Neural progenitor cell (in vitro differentiated cells): ENCODE results near the gene LSM14B. TPM values are rescaled to one million over a fixed set of nuclear protein-coding genes. Genes with fewer than 3 reads are reported as not detected.

Source experiments
- DNase-seq: peaks from one replicate; pipeline ENCODE4 v3.0.0-alpha.2; 2016; ENCODE audit warnings: low spot score
- H2AFZ ChIP-seq: fragments of 200-600 bp; sonication (generic); replicated peaks from 2 replicates; pipeline ENCODE4 v1.6.1; 2016; ENCODE audit warnings: antibody characterized with exemption
- H3F3A ChIP-seq: fragments of 200-600 bp; sonication (generic); 2 replicates; pipeline ENCODE4 v1.6.1; 2016; ENCODE audit warnings: antibody characterized with exemption, low read depth
- H3K27ac ChIP-seq: fragments of 200-600 bp; sonication (generic); 2 replicates; pipeline ENCODE4 v1.5.1; 2016; ENCODE audit warnings: mild to moderate bottlenecking
- H3K27me3 ChIP-seq: fragments of 200-600 bp; sonication (generic); 2 replicates; pipeline ENCODE4 v1.6.1; 2016; ENCODE audit warnings: mild to moderate bottlenecking, moderate library complexity
- H3K36me3 ChIP-seq: fragments of 200-600 bp; sonication (generic); 2 replicates; pipeline ENCODE4 v1.5.1; 2016
- H3K4me1 ChIP-seq: fragments of 200-600 bp; sonication (generic); 2 replicates; pipeline ENCODE4 v1.6.1; 2016; ENCODE audit warnings: mixed run types
- H3K4me2 ChIP-seq: fragments of 200-600 bp; sonication (generic); 2 replicates; pipeline ENCODE4 v1.6.1; 2016
- H3K4me3 ChIP-seq: fragments of 200-600 bp; sonication (generic); 2 replicates; pipeline ENCODE4 v1.5.1; 2016
- H3K79me2 ChIP-seq: fragments of 200-600 bp; sonication (generic); 2 replicates; pipeline ENCODE4 v1.6.1; 2016; ENCODE audit warnings: low read depth
- H3K9ac ChIP-seq: fragments of 200-600 bp; sonication (generic); 2 replicates; pipeline ENCODE4 v1.6.1; 2016
- H3K9me3 ChIP-seq: fragments of 200-600 bp; sonication (generic); 2 replicates; pipeline ENCODE4 v1.5.1; 2016; ENCODE audit warnings: low read depth
- H4K20me1 ChIP-seq: fragments of 200-600 bp; sonication (generic); 2 replicates; pipeline ENCODE4 v1.6.1; 2016; ENCODE audit warnings: low read depth
- H3K27ac Mint-ChIP-seq: 3 replicates; pipeline ENCODE4 v1.8.0; 2021; ENCODE audit warnings: mixed read lengths
- H3K27me3 Mint-ChIP-seq: 2 replicates; pipeline ENCODE4 v1.8.0; 2022; ENCODE audit warnings: low read depth, mild to moderate bottlenecking, inconsistent platforms, moderate library complexity, mixed read lengths; ENCODE audit not compliant: insufficient read depth
- H3K36me3 Mint-ChIP-seq: 3 replicates; pipeline ENCODE4 v1.8.0; 2021; ENCODE audit warnings: mixed read lengths
- H3K4me1 Mint-ChIP-seq: 3 replicates; pipeline ENCODE4 v1.8.0; 2021; ENCODE audit warnings: mixed read lengths
- H3K4me3 Mint-ChIP-seq: 3 replicates; pipeline ENCODE4 v1.8.0; 2021; ENCODE audit warnings: mild to moderate bottlenecking, moderate library complexity, mixed read lengths
- H3K9me3 Mint-ChIP-seq: 3 replicates; pipeline ENCODE4 v1.8.0; 2020; ENCODE audit warnings: mixed read lengths
- EZH2 ChIP-seq: fragments of 200-600 bp; sonication (generic); IDR thresholded peaks from 2 replicates; pipeline ENCODE4 v1.6.1; 2017; ENCODE audit warnings: antibody characterized with exemption, mild to moderate bottlenecking, moderate library complexity
- EZH2phosphoT487 ChIP-seq: fragments of 200-600 bp; sonication (generic); IDR thresholded peaks from 2 replicates; pipeline ENCODE4 v1.6.1; 2017; ENCODE audit warnings: antibody characterized with exemption
- total RNA-seq: library from RNA; depleted of rRNA; stranded (reverse); fragments of >200 nt; gene quantifications from 2 replicates; pipeline ENCODE4 v1.2.3, GENCODE V29; 2015; ENCODE audit warnings: low replicate concordance
- TF ChIP-seq, protein P1 (sequence below): fragments of 200-600 bp; sonication (generic); IDR thresholded peaks from 2 replicates; pipeline ENCODE4 v1.5.1; 2017; ENCODE audit warnings: antibody characterized with exemption, mild to moderate bottlenecking

The LSM14B gene
- total RNA-seq, 1 donor from 2014 or later, result 52.6 TPM

- H3K79me2 ChIP-seq, result peaks cover 65% of the 10 kb centered on the region
Observed at GRCh38 chr20:62157387-62158087, 35.3 kb downstream of the LSM14B start.

DNA sequence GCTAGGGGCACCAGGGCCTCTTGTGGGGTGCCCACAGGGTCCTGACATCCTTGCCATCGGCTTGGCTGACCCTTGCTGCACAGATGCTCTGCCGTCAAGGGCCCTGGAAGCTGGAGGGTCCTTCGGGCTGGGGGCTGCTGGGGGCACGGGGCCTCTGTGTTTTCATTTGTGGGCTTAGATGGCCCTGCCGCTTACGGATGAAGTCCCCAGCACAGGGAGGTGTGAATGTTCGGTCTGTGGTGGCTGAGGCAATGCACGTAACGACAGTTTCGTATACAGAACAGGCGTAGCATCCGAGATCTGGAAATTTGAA, 35.8 kb downstream of the LSM14B start:
- H4K20me1 ChIP-seq, result peaks cover 55% of the 10 kb centered on the region
- H2AFZ ChIP-seq, result no peak overlapping the region
- H3K27me3 ChIP-seq, result no peaks in the 10 kb centered on the region
- H3K4me3 ChIP-seq, result no peak overlapping the region
- Mint-ChIP-seq H3K9me3 (peaks cover 6% of the 10 kb centered on the region), H3K27me3 (peaks cover 8% of the 10 kb centered on the region), H3K27ac (no peak overlapping the region), H3K4me1 (peaks cover 11% of the 10 kb centered on the region), H3K36me3 (peaks cover 24% of the 10 kb centered on the region), H3K4me3 (no peak overlapping the region)
- no peaks in the 10 kb centered on the region for H3K36me3 ChIP-seq
- H3K4me2 ChIP-seq, result no peak overlapping the region
- no peak overlapping the region for H3K9ac ChIP-seq
- no peaks in the 10 kb centered on the region for H3K9me3 ChIP-seq
- H3F3A ChIP-seq, result no peaks in the 10 kb centered on the region
- peaks cover 7% of the 10 kb centered on the region for H3K4me1 ChIP-seq
- no peak overlapping the region for H3K27ac ChIP-seq
- no peak for TF ChIP-seq EZH2
- no peak for TF ChIP-seq EZH2phosphoT487
- TF ChIP-seq, protein P1, sequence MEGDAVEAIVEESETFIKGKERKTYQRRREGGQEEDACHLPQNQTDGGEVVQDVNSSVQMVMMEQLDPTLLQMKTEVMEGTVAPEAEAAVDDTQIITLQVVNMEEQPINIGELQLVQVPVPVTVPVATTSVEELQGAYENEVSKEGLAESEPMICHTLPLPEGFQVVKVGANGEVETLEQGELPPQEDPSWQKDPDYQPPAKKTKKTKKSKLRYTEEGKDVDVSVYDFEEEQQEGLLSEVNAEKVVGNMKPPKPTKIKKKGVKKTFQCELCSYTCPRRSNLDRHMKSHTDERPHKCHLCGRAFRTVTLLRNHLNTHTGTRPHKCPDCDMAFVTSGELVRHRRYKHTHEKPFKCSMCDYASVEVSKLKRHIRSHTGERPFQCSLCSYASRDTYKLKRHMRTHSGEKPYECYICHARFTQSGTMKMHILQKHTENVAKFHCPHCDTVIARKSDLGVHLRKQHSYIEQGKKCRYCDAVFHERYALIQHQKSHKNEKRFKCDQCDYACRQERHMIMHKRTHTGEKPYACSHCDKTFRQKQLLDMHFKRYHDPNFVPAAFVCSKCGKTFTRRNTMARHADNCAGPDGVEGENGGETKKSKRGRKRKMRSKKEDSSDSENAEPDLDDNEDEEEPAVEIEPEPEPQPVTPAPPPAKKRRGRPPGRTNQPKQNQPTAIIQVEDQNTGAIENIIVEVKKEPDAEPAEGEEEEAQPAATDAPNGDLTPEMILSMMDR, result no peak
- no peak for DNase-seq
- H3K79me2 ChIP-seq, result peaks cover 60% of the 10 kb centered on the region

More at GRCh38 chr20:62157387-62158087, 35.3 kb downstream of the LSM14B start:
- H3K9me3 Mint-ChIP-seq, result peaks cover 6% of the 10 kb centered on the region
- H3K27ac ChIP-seq, result no peak overlapping the region
- no peak overlapping the region for H3K4me3 Mint-ChIP-seq
- peaks cover 7% of the 10 kb centered on the region for H3K4me1 ChIP-seq
- H3K27ac Mint-ChIP-seq, result no peak overlapping the region
- H3K36me3 ChIP-seq, result no peaks in the 10 kb centered on the region
- no peak overlapping the region for H3K9ac ChIP-seq
- no peaks in the 10 kb centered on the region for H3K9me3 ChIP-seq
- TF ChIP-seq EZH2phosphoT487, result no peak
- TF ChIP-seq EZH2, result no peak
- TF ChIP-seq, protein P1, result no peak
- H2AFZ ChIP-seq, result no peak overlapping the region
- no peak overlapping the region for H3K4me3 ChIP-seq
- peaks cover 8% of the 10 kb centered on the region for H3K27me3 Mint-ChIP-seq
- H3K36me3 Mint-ChIP-seq, result peaks cover 29% of the 10 kb centered on the region
- peaks cover 55% of the 10 kb centered on the region for H4K20me1 ChIP-seq
- H3K27me3 ChIP-seq, result no peaks in the 10 kb centered on the region
- no peak overlapping the region for H3K4me2 ChIP-seq
- DNase-seq, result no peak
- H3F3A ChIP-seq, result no peaks in the 10 kb centered on the region
- H3K4me1 Mint-ChIP-seq, result peaks cover 11% of the 10 kb centered on the region

- H4K20me1 ChIP-seq, result peaks cover 55% of the 10 kb centered on the region
- H3K4me2 ChIP-seq, result no peak overlapping the region
- DNase-seq, result no peak
- H3K79me2 ChIP-seq, result peaks cover 55% of the 10 kb centered on the region
- peaks cover 7% of the 10 kb centered on the region for H3K4me1 ChIP-seq
- Mint-ChIP-seq H3K9me3 (peaks cover 4% of the 10 kb centered on the region), H3K4me3 (no peak overlapping the region), H3K27me3 (peaks cover 8% of the 10 kb centered on the region), H3K36me3 (peaks cover 21% of the 10 kb centered on the region), H3K27ac (no peak overlapping the region), H3K4me1 (peaks cover 11% of the 10 kb centered on the region)
- H3K4me3 ChIP-seq, result no peak overlapping the region
- no peak overlapping the region for H2AFZ ChIP-seq
- no peaks in the 10 kb centered on the region for H3K27me3 ChIP-seq
- TF ChIP-seq EZH2, result no peak
- TF ChIP-seq EZH2phosphoT487, result no peak
- TF ChIP-seq, protein P1, result no peak
- no peaks in the 10 kb centered on the region for H3K36me3 ChIP-seq
- H3K9ac ChIP-seq, result no peak overlapping the region
- H3K9me3 ChIP-seq, result no peaks in the 10 kb centered on the region
- H3F3A ChIP-seq, result no peaks in the 10 kb centered on the region
- no peak overlapping the region for H3K27ac ChIP-seq
Observed at GRCh38 chr20:62158541-62158940, 36.3 kb downstream of the LSM14B start.
